HepG2 (cell line): ENCODE results near the gene RNF10. TPM values are rescaled to one million over a fixed set of nuclear protein-coding genes. Genes with fewer than 3 reads are reported as not detected.

Experiments
- BRD4 ChIP-seq: sonication (generic); formaldehyde crosslinking; IDR thresholded peaks from 2 replicates; pipeline ENCODE4 v1.4.0; 2020; ENCODE audit warnings: missing genetic modification reagents
- CCDC6 ChIP-seq: sonication (generic); formaldehyde crosslinking; IDR thresholded peaks from 2 replicates; pipeline ENCODE4 v1.8.1; 2022; ENCODE audit warnings: mild to moderate bottlenecking, missing genetic modification reagents, moderate library complexity
- GZF1 ChIP-seq: sonication (generic); formaldehyde crosslinking; IDR thresholded peaks from 2 replicates; pipeline ENCODE4 v1.5.1; 2020; ENCODE audit warnings: mild to moderate bottlenecking, missing genetic modification reagents
- HHEX ChIP-seq: IDR thresholded peaks from 2 replicates; pipeline ENCODE4 v1.6.1; 2016; ENCODE audit warnings: control low read depth
- IRF2 ChIP-seq: IDR thresholded peaks from 2 replicates; pipeline ENCODE4 v1.6.1; 2018; ENCODE audit warnings: missing genetic modification reagents, missing compliant biosample characterization
- KDM4B ChIP-seq: sonication (generic); formaldehyde crosslinking; IDR thresholded peaks from 2 replicates; pipeline ENCODE4 v1.4.0; 2020; ENCODE audit warnings: missing genetic modification reagents
- KMT2B ChIP-seq: IDR thresholded peaks from 2 replicates; pipeline ENCODE4 v1.6.1; 2016; ENCODE audit warnings: missing genetic modification reagents, missing compliant biosample characterization
- MLLT10 ChIP-seq: sonication (generic); formaldehyde crosslinking; IDR thresholded peaks from 2 replicates; pipeline ENCODE4 v1.4.0; 2020; ENCODE audit warnings: missing genetic modification reagents
- NFATC3 ChIP-seq: sonication (generic); formaldehyde crosslinking; IDR thresholded peaks from 2 replicates; pipeline ENCODE4 v1.5.1; 2020; ENCODE audit warnings: mild to moderate bottlenecking, missing genetic modification reagents
- NFE2L1 ChIP-seq: sonication (generic); formaldehyde crosslinking; IDR thresholded peaks from 2 replicates; pipeline ENCODE4 v1.4.0; 2020; ENCODE audit warnings: missing genetic modification reagents, mild to moderate bottlenecking, borderline replicate concordance
- NFYB ChIP-seq: sonication (generic); formaldehyde crosslinking; IDR thresholded peaks from 2 replicates; pipeline ENCODE4 v1.4.0; 2020; ENCODE audit warnings: missing genetic modification reagents
- RELA ChIP-seq: sonication (generic); formaldehyde crosslinking; IDR thresholded peaks from 2 replicates; pipeline ENCODE4 v1.4.0; 2020; ENCODE audit warnings: missing genetic modification reagents
- RERE ChIP-seq: IDR thresholded peaks from 2 replicates; pipeline ENCODE4 v1.6.1; 2016; ENCODE audit warnings: low read depth, missing genetic modification reagents, missing compliant biosample characterization
- SALL1 ChIP-seq: sonication (generic); formaldehyde crosslinking; IDR thresholded peaks from 2 replicates; pipeline ENCODE4 v1.8.0; 2022; ENCODE audit warnings: mild to moderate bottlenecking, missing genetic modification reagents
- SNAPC5 ChIP-seq: sonication (generic); formaldehyde crosslinking; IDR thresholded peaks from 2 replicates; pipeline ENCODE4 v1.8.1; 2023; ENCODE audit warnings: mild to moderate bottlenecking, missing genetic modification reagents, borderline replicate concordance
- TIGD3 ChIP-seq: sonication (generic); formaldehyde crosslinking; IDR thresholded peaks from 2 replicates; pipeline ENCODE4 v1.5.1; 2020; ENCODE audit warnings: mild to moderate bottlenecking, missing genetic modification reagents, borderline replicate concordance
- TOPORS ChIP-seq: sonication (generic); formaldehyde crosslinking; IDR thresholded peaks from 2 replicates; pipeline ENCODE4 v1.8.0; 2023; ENCODE audit warnings: mild to moderate bottlenecking, missing genetic modification reagents
- U2AF1 ChIP-seq: fragments of 200-400 bp; formaldehyde crosslinking; optimal IDR thresholded peaks from 2 replicates; pipeline ENCODE3; 2017; ENCODE audit warnings: mild to moderate bottlenecking, low read depth, low read length
- UBTF ChIP-seq: sonication (generic); formaldehyde crosslinking; IDR thresholded peaks from 2 replicates; pipeline ENCODE4 v1.4.0; 2020; ENCODE audit warnings: mild to moderate bottlenecking, missing genetic modification reagents
- ZNF230 ChIP-seq: sonication (generic); formaldehyde crosslinking; IDR thresholded peaks from 2 replicates; pipeline ENCODE4 v1.4.0; 2020; ENCODE audit warnings: mild to moderate bottlenecking, missing genetic modification reagents
- ZNF33A ChIP-seq: sonication (generic); formaldehyde crosslinking; IDR thresholded peaks from 2 replicates; pipeline ENCODE4 v1.5.1; 2020; ENCODE audit warnings: missing genetic modification reagents, mild to moderate bottlenecking, moderate library complexity, borderline replicate concordance
- ZNF7 ChIP-seq: IDR thresholded peaks from 2 replicates; pipeline ENCODE4 v1.6.1; 2016; ENCODE audit warnings: missing biosample characterization, missing genetic modification reagents
- polyA plus RNA-seq, 8 experiments: library from polyadenylated mRNA; depleted of rRNA in 3 of 8; stranded (reverse) in 7 of 8; unstranded in 1 of 8; fragments of >200 nt; fragmentation: Illumina TruSeq in 4 of 8; extraction: Trizol in 4 of 8; gene quantifications; 2 replicates each; pipeline versions ENCODE4 v1.2.1 to v1.2.3, GENCODE V29; 2011 to 2016; ENCODE audit warnings: low read depth in 4 of 8, missing spikeins in 1 of 8, mixed read lengths in 1 of 8; ENCODE audit not compliant: insufficient read depth in 1 of 8
- total RNA-seq, 5 experiments: library from RNA; depleted of rRNA; stranded (reverse); fragments of >200 nt; fragmentation: Illumina TruSeq; extraction: Trizol; gene quantifications; 2 replicates each; pipeline ENCODE4 v1.2.3, GENCODE V29; 2016; ENCODE audit warnings: low read depth in 1 of 5

The RNF10 gene
- total and polyA plus RNA-seq, 2 of the 13 experiments (the other 11 are each of a cell fraction or from before 2014, with no cell fraction given), result 62.5 to 88.0 TPM

- TF ChIP-seq UBTF (peak; percentile 70), TOPORS (peak; percentile 73; the same call in 1 of the 2 replicates), IRF2 (CRISPR knock-in tag) (peak; percentile 33; the same call in 1 of the 2 replicates), SALL1 (CRISPR knock-in tag) (peak; percentile 69), TIGD3 (CRISPR knock-in tag) (no peak), RELA (CRISPR knock-in tag) (no peak), KMT2B (CRISPR knock-in tag) (peak; percentile 65), BRD4 (CRISPR knock-in tag) (0 out of 2 replicates have a peak, but pooled peaks have one; percentile 28), CCDC6 (no peak), ZNF33A (CRISPR knock-in tag) (no peak), SNAPC5 (no peak), ZNF7 (CRISPR knock-in tag) (no peak), RERE (CRISPR knock-in tag) (no peak), NFE2L1 (CRISPR knock-in tag) (no peak), ZNF230 (no peak), NFATC3 (CRISPR knock-in tag) (no peak), NFYB (CRISPR knock-in tag) (peak; percentile 97), KDM4B (CRISPR knock-in tag) (no peak; the same call in 1 of the 2 replicates), U2AF1 (no peak), HHEX (CRISPR knock-in tag) (no peak), MLLT10 (CRISPR knock-in tag) (no peak), GZF1 (CRISPR knock-in tag) (no peak)
Measured at GRCh38 chr12:120495731-120496412, 38.3 kb upstream of the RNF10 start, which contains the start of gene DYNLL1 (continued).
